GM19455 (cell line): ENCODE measurements around the gene SLC9A4.

Experiments used
- ATAC-seq: cut with Tn5 transposase; IDR thresholded peaks from one replicate; pipeline ENCODE4 v1.9.1; 2021; ENCODE audit not compliant: unreplicated experiment

The SLC9A4 gene

GRCh38 chr2:102498414-102498813 is 25.4 kb downstream of the SLC9A4 start:
- ATAC-seq = no peak

GRCh38 chr2:102499558-102499957 is 26.5 kb downstream of the SLC9A4 start:
- no peak for ATAC-seq

- ATAC-seq = no peak
Measured at GRCh38 chr2:102502576-102502975, 29.6 kb downstream of the SLC9A4 start.

GRCh38 chr2:102504833-102505232 is 31.8 kb downstream of the SLC9A4 start:
- ATAC-seq = no peak

DNA sequence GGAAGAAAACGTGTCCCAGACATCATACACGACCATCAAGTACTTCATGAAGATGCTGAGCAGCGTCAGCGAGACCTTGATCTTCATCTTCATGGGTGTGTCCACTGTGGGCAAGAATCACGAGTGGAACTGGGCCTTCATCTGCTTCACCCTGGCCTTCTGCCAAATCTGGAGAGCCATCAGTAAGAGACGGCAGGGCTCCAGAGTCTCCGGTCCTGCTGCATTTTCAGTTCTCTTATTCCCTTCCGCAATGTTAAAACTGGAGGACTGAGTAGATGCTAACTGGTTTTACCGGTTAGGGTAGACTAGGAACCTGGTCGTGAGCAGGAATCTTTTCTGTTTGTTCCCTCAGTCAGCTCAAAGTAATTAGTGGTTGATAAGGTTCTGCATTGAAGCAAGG is 32.3 kb downstream of the SLC9A4 start:
- no peak for ATAC-seq

DNA sequence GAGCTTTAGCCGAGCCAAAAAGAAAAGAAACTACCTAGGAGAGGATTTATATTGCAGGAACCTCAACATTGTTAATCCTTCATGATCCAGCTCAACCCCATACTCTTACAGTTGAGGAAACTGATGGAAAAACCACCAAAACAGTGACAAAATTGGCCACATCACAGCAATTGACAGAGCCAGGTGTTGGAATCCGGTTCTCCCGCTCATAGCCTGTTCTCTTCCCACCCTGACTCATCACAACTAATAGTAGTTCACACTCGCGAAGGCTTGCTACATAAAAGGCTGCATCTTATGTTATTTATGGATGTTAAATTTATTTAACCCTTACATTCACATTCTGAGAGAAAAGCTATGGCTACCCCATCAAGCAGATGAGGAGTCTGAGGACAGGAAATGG is 33.7 kb downstream of the SLC9A4 start:
- ATAC-seq = no peak

DNA sequence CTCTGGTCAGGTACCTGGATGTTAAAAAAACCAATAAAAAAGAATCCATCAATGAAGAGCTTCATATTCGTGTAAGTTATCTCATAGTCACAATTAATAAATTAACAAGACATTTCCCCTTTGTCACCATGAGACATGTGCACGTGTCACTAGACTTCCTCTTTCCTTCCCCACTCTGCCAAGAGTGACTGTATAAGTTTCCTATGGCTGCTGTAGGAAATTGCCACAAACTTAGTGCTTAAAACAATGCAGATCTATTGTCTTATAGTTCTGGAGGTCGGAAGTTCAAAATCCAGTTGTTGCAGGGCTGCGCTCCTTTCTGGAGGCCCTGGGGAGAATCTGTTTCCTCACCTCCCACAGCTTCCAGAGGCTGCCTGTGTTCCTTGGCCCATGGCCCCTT is 35.8 kb downstream of the SLC9A4 start:
- ATAC-seq = no peak

- ATAC-seq = no peak
Measured at GRCh38 chr2:102509749-102510148, 36.7 kb downstream of the SLC9A4 start.

DNA sequence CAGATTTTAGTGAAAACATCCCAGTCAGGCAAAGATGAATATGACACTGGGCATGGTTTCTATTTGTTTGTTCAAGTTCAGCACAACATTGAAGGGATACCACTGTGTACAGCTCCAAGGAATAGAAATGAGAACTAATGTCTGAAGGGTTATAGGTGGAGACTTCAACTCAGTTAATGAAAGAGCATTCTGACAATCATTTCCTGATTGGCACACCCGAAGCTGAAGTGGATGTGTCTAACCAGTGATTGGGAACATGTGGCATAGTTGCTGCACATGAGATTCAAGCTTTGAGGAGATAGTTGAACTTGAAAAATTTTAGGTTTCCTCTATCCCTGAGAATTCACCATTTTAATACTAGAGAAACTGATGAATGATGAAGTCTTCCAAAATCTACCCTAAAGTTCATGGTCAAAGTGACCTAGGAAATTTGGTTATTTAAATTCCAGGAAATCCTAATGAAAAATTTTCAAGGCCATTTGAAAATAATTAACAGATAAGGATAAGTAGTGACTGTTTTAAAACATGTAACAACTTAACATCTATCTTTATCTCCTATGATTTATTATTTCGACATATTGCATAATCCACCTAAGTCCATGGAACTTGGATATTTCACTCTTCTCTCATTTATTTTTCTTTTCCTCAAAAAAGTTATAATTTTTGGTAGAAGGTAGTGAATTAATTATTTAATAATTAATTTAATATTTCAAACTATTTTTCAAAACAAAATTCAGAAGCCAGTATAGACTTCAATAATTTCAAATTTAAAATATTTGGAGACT is 38.0 kb downstream of the SLC9A4 start:
- ATAC-seq = no peak

DNA sequence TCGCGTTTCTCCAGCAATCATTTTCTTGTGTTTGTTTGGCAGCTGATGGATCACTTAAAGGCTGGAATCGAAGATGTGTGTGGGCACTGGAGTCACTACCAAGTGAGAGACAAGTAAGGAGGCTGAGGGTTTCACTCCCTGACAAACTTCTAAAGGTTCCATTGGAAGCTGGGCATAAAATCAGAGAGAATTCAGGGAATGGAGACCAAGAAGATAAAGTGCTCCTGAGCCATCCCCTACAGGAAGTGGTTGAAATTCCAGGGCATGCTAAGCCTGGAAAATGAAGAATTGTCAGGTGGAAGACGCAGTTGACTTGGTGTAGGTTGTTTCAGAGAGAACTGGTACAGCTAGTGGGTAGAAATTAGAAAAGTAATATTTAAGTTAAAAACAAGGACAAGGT is 39.1 kb downstream of the SLC9A4 start:
- no peak for ATAC-seq

GRCh38 chr2:102513355-102513939 is 40.4 kb downstream of the SLC9A4 start:
- ATAC-seq = no peak

- no peak for ATAC-seq
Measured at GRCh38 chr2:102514061-102514785, 41.2 kb downstream of the SLC9A4 start.

DNA sequence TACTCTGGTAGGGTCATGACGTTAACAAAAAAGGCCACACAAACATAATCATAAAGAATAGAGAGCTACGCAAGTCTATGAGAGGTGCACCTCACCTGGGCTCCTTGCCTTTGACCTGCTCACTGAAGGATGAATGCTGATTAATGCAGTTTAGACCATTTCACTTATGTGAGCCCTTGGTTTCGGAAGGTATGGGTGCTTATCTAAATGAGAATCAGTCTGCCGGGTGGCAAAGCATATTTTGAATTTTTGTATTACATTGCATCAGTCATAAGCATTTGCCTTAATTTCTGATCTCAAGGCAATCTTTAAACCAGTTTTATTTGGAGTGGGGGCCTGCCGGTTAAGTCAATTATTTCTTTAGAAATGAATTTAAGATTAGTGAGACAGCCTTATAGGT is 42.8 kb downstream of the SLC9A4 start:
- no peak for ATAC-seq

DNA sequence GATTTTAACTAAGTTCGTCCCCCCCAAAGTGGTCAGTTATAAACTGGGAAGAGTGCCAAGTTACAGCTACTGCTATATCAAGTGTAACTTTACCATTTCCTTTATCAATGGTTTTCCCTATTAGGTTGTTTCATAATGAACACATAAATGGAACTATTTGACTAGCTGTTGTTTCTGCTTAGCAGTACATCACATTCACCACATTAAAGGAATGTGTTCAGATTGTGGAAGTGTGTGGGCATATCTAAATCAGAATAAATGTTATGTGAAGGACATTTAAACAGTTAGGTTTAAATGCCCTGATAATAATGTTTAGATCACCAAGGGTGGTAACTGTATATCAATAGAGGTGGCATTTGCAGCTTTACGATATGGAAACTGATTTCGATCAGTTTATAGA is 45.1 kb downstream of the SLC9A4 start:
- ATAC-seq = no peak

- ATAC-seq = no peak
Measured at GRCh38 chr2:102520009-102520408, 47.0 kb downstream of the SLC9A4 start.

- ATAC-seq = no peak
Measured at GRCh38 chr2:102520801-102521200, 47.8 kb downstream of the SLC9A4 start.

DNA sequence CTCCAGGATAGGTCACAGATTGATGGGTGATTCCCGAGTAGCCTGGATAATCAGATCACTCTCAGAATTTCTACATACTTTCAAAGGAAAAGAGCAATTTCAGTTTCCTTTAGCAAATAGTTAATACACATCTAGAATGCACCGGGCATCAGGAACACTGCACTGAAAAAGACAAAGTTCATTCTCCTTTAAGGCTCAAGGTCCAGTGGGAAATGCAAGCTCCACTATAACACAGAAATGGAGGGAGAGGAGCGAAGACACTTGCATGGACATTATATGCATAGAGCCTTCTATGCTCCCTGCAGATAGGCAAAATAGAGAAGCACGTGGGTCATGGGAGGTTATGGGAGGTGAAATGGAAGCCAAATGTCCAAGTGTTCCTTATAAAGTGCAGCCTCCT is 49.1 kb downstream of the SLC9A4 start:
- no peak for ATAC-seq

DNA sequence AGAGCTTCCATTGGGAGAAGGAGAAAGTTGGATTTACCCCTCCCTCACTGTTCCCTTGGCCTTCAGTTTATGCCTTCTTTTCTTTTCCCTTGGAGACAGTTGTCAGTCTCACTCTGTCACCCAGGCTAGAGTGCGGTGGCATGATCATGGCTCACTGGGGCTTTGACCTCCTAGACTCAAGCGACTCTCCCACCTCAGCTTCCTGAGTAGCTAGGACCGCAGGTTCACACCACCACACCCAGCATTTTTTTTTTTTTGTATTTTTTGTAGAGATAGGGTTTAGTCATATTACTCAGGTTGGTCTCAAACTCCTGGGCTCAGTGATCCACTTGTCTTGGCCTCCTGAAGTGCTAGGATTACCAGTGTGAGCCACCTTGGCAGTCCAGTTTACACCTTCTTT is 49.9 kb downstream of the SLC9A4 start:
- no peak for ATAC-seq

DNA sequence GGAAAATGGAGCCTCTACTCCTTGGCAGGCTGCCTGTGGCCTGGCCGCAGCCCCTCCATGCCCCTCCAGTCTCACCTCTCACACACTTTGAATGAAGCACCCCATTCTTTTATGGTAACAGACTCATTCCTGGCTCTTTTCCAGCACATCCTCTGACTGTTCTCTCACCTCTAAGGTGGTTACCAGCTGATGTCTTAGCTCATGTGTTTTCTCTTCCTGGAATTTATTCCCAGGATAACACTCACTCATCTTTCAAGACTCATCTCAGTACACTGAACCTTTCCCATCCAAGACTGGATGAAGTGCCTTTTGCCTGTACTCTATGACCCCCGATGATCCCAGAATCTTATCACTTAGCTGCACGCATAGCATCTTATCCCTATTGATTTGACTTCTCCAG is 50.6 kb downstream of the SLC9A4 start:
- no peak for ATAC-seq

GRCh38 chr2:102527086-102527485 is 54.1 kb downstream of the SLC9A4 start:
- no peak for ATAC-seq

DNA sequence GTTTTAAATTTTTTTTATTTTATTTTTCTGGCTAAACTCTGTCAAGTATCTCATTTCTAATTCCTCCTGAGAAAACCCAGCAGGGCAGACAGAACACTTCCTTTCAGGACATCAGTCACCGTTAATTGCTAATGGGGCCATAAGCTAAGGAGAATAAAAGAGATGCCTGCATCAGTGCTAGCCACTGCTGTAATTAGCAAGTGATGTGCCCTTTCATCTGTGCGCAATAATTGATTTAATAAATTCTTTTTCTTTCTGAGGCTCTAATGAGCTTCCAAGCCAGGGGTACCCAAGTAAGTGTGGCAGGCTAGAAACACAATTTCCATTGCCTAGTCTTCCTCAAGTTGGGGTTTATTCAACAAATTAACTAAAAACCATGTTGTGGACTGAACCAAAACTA is 65.5 kb downstream of the SLC9A4 start:
- no peak for ATAC-seq

GRCh38 chr2:102540882-102541281 is 67.9 kb downstream of the SLC9A4 start:
- ATAC-seq = no peak
